ENCODE data around the gene SCCPDH.
"Not testable (repeated sequence)": the region's sequence is repeated elsewhere in the genome, so short reads cannot be mapped to it uniquely, and the experiment has no call there.

DNA sequence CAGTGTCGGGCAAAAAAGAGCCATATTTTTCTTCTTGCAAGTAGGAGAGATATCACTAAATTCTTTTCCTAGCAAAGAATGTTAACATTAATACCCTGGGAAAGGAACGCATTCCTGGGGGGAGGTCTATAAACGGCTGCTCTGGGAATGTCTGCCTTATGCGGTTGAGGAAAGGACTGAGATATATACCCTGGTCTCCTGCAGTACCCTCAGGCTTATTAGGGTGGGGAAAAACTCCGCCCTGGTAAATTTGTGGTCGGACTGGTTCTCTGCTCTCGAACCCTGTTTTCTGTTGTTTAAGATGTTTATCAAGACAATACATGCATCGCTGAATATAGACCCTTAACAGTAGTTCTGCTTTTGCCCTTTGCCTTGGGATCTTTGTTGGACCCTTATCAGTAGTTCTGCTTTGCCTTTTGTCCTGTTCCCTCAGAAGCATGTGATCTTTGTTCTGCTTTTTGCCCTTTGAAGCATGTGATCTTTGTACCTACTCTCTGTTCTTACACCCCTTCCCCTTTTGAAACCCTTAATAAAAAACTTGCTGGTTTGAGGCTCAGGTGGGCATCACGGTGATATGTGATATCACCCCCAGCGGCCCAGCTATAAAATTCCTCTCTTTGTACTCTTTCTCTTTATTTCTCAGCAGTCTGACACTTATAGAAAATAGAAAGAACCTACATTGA, 29.9 kb upstream of the SCCPDH start:
- TF ChIP-seq POLR2A (IDR thresholded peaks at IDR 0.05; ENCODE audit: extremely low read depth, insufficient read length), result not testable (repeated sequence)
- TF ChIP-seq, protein P1, sequence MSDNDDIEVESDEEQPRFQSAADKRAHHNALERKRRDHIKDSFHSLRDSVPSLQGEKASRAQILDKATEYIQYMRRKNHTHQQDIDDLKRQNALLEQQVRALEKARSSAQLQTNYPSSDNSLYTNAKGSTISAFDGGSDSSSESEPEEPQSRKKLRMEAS (IDR thresholded peaks at IDR 0.05; ENCODE audit: low read depth, low read length), result not testable (repeated sequence)
